CD14-positive monocyte (primary cell): ENCODE results near the gene LYVE1. TPM values are rescaled to one million over a fixed set of nuclear protein-coding genes. Genes with fewer than 3 reads are reported as not detected.

ENCODE experiments used
- DNase-seq, 3 donors: peaks; one replicate each; pipeline ENCODE4 v3.0.0-alpha.2; 2011 to 2022
- H2AFZ ChIP-seq: 2 replicates; pipeline ENCODE4 v1.6.0; 2012; ENCODE audit warnings: mild to moderate bottlenecking, low read depth, low read length, inconsistent platforms; ENCODE audit not compliant: insufficient read depth, poor library complexity, severe bottlenecking
- H3K27ac ChIP-seq, 2 donors: 1 replicate in 1 of 2; 2 replicates in 1 of 2; pipeline ENCODE4 v1.5.1; 2012 to 2013; ENCODE audit warnings: low read length in 2 of 2, control low read depth in 1 of 2, inconsistent platforms in 1 of 2, low read depth in 1 of 2, mild to moderate bottlenecking in 1 of 2
- H3K27me3 ChIP-seq, 2 donors: one replicate each; pipeline versions ENCODE4 v1.6.0 to v1.6.1; 2011 to 2013; ENCODE audit warnings: low read length in 2 of 2; ENCODE audit not compliant: control insufficient read depth in 2 of 2, insufficient read depth in 2 of 2
- H3K36me3 ChIP-seq, 2 donors: replicated peaks in 1 of 2; 1 replicate in 1 of 2; 2 replicates in 1 of 2; pipeline versions ENCODE4 v1.5.1 to v1.6.1; 2012 to 2013; ENCODE audit warnings: low read length in 2 of 2, control low read depth in 1 of 2, inconsistent platforms in 1 of 2, mild to moderate bottlenecking in 1 of 2; ENCODE audit not compliant: insufficient read depth in 2 of 2, control insufficient read depth in 1 of 2
- H3K4me1 ChIP-seq, 2 donors: 1 replicate in 1 of 2; 2 replicates in 1 of 2; pipeline versions ENCODE4 v1.5.1 to v1.6.1; 2012 to 2013; ENCODE audit warnings: low read length in 2 of 2, control low read depth in 1 of 2, inconsistent platforms in 1 of 2, mild to moderate bottlenecking in 1 of 2, moderate library complexity in 1 of 2; ENCODE audit not compliant: insufficient read depth in 2 of 2, control insufficient read depth in 1 of 2
- H3K4me2 ChIP-seq: replicated peaks from 2 replicates; pipeline ENCODE3; 2012; ENCODE audit warnings: low read length, moderate library complexity, mild to moderate bottlenecking; ENCODE audit not compliant: poor library complexity, severe bottlenecking; ENCODE audit errors: extremely low read depth
- H3K4me3 ChIP-seq, 3 experiments: fragments of 200-600 bp in 1 of 3; sonication (generic) in 1 of 3; replicated peaks in 1 of 3; 1 replicate in 2 of 3; 2 replicates in 1 of 3; pipeline ENCODE4 v1.5.1; 2011 to 2013; ENCODE audit warnings: low read length in 3 of 3, mild to moderate bottlenecking in 3 of 3, control low read depth in 2 of 3, low read depth in 2 of 3, inconsistent platforms in 1 of 3, moderate library complexity in 1 of 3
- H3K79me2 ChIP-seq: 2 replicates; pipeline ENCODE4 v1.6.0; 2012; ENCODE audit warnings: mild to moderate bottlenecking, control low read depth, inconsistent platforms, low read length, moderate library complexity; ENCODE audit not compliant: insufficient read depth
- H3K9ac ChIP-seq: 2 replicates; pipeline ENCODE4 v1.6.0; 2017; ENCODE audit warnings: low read length, mild to moderate bottlenecking; ENCODE audit not compliant: insufficient read depth, poor library complexity, severe bottlenecking
- H3K9me3 ChIP-seq, 2 donors: replicated peaks in 1 of 2; 1 replicate in 1 of 2; 2 replicates in 1 of 2; pipeline versions ENCODE4 v1.5.1 to v1.6.1; 2012 to 2013; ENCODE audit warnings: low read length in 2 of 2, control low read depth in 1 of 2; ENCODE audit not compliant: control insufficient read depth in 1 of 2, insufficient read depth in 1 of 2
- H4K20me1 ChIP-seq: 2 replicates; pipeline ENCODE4 v1.6.0; 2012; ENCODE audit warnings: mild to moderate bottlenecking, low read length, control low read depth, moderate library complexity; ENCODE audit not compliant: insufficient read depth
- H3K27ac Mint-ChIP-seq, 7 donors: one replicate each; pipeline ENCODE4 v1.8.0; 2020; ENCODE audit warnings: mild to moderate bottlenecking in 7 of 7, mixed read lengths in 7 of 7, moderate library complexity in 6 of 7, inconsistent platforms in 2 of 7
- H3K27me3 Mint-ChIP-seq, 3 donors: one replicate each; pipeline ENCODE4 v1.8.0; 2021 to 2022; ENCODE audit warnings: low read depth in 3 of 3, mild to moderate bottlenecking in 3 of 3, mixed read lengths in 3 of 3, moderate library complexity in 3 of 3, inconsistent platforms in 1 of 3
- H3K36me3 Mint-ChIP-seq, 2 donors: one replicate each; pipeline ENCODE4 v1.8.0; 2020; ENCODE audit warnings: mixed read lengths in 2 of 2, inconsistent platforms in 1 of 2, mild to moderate bottlenecking in 1 of 2
- H3K4me1 Mint-ChIP-seq: one replicate; pipeline ENCODE4 v1.8.0; 2020; ENCODE audit warnings: mild to moderate bottlenecking, mixed read lengths
- H3K4me3 Mint-ChIP-seq, 2 donors: one replicate each; pipeline ENCODE4 v1.8.0; 2020; ENCODE audit warnings: mild to moderate bottlenecking in 2 of 2, mixed read lengths in 2 of 2, moderate library complexity in 1 of 2
- H3K9me3 Mint-ChIP-seq, 7 donors: one replicate each; pipeline ENCODE4 v1.8.0; 2020 to 2022; ENCODE audit warnings: mixed read lengths in 7 of 7, mild to moderate bottlenecking in 6 of 7, moderate library complexity in 6 of 7, inconsistent platforms in 2 of 7
- WGBS: methylation state at CpG from one replicate; pipeline ENCODE4 v1.1.5; 2013; ENCODE audit warnings: missing lambda C conversion rate; ENCODE audit not compliant: insufficient coverage; 5-methylcytosine and 5-hydroxymethylcytosine counted together
- intact Hi-C, 2 donors: fragments of 100-400 bp; cut with micrococcal nuclease; formaldehyde crosslinking; loops; one replicate each; pipeline versions ENCODE4 v1.15.0 to v1.15.1; 2023
- polyA plus RNA-seq, 3 donors: library from polyadenylated mRNA; depleted of rRNA in 1 of 3; unstranded in 2 of 3; stranded (reverse) in 1 of 3; fragments of 300-500 nt in 2 of 3; fragments of >200 nt in 1 of 3; fragmentation: Illumina TruSeq in 2 of 3; gene quantifications; 1 replicate in 2 of 3; 2 replicates in 1 of 3; pipeline ENCODE4 v1.2.3, GENCODE V29; 2012 to 2021
- TF ChIP-seq, protein P1 (sequence below): fragments of 200-600 bp; IDR thresholded peaks from one replicate; pipeline ENCODE4 v1.8.0; 2022; ENCODE audit warnings: antibody characterized with exemption, mild to moderate bottlenecking

LYVE1 gene
- polyA plus RNA-seq, 3 donors: 0.07 to 0.31 TPM; not detected in 1

DNA sequence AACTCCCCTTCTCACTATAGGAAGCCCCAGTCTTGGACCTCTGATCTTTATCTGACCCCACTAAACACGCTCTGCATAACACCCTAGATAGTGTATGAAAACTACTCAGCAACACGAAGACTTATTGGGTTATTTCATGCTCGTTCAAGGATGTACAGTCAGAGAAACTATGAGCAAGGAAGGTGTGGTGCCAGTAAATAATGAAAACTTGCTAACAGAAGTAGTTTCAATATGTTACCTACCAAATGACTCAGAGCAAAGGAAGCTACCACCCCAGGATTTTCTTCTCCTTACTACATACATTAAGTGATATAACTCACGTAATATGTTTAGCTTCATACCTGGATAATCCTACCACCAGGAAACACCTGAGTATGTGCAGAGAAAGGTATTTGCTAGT lies 25.9 kb upstream of the LYVE1 start:
- H3K4me3 Mint-ChIP-seq: no peak overlapping the region
- peaks cover 0 to 2% (median 0%) of the 10 kb centered on the region in 3 donors for H3K27me3 Mint-ChIP-seq

DNA sequence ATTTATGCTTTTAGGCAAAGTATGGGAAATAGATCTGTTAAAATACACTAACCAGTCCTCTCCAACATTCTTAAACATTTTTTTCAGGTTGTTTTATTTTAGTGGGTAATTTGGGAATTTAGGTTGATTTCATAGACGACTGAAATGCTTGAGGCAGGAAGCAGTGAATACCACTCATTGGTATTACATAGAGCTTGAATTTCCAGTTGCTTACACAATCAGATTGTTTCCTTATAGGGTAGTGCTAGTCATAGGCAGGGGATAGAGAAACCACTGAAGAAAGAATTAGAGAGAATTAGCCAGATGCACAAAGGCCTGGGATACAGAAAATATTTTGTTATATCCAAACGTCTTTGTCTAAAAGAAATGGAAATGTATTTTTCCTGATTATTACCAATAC lies 23.9 kb upstream of the LYVE1 start:
- intact Hi-C loops: no loop called here
- Mint-ChIP-seq H3K27ac (peak overlapping the region; percentile 7 to 80 (median 70)), H3K36me3 (peaks cover 23 to 24% of the 10 kb centered on the region in 2 donors), H3K4me3 (no peak overlapping the region), H3K9me3 (peaks cover 0 to 4% (median 0%) of the 10 kb centered on the region in 7 donors), H3K27me3 (peaks cover 0 to 6% (median 0%) of the 10 kb centered on the region in 3 donors), H3K4me1 (peaks cover 55% of the 10 kb centered on the region)
- Histone ChIP-seq H3K4me2 (no peak overlapping the region), H3K27me3 (no peaks in the 10 kb centered on the region), H3K9me3 (no peaks in the 10 kb centered on the region), H3K79me2 (no peaks in the 10 kb centered on the region), H3K36me3 (no peaks in the 10 kb centered on the region), H2AFZ (no peak overlapping the region), H4K20me1 (no peaks in the 10 kb centered on the region), H3K4me3 (peak overlapping the region in 1 of 3 experiments; percentile 4), H3K9ac (no peak overlapping the region), H3K27ac (peak overlapping the region in 1 of 2 donors; percentile 44), H3K4me1 (peaks cover 33 to 45% of the 10 kb centered on the region in 2 donors)
- TF ChIP-seq, protein P1, sequence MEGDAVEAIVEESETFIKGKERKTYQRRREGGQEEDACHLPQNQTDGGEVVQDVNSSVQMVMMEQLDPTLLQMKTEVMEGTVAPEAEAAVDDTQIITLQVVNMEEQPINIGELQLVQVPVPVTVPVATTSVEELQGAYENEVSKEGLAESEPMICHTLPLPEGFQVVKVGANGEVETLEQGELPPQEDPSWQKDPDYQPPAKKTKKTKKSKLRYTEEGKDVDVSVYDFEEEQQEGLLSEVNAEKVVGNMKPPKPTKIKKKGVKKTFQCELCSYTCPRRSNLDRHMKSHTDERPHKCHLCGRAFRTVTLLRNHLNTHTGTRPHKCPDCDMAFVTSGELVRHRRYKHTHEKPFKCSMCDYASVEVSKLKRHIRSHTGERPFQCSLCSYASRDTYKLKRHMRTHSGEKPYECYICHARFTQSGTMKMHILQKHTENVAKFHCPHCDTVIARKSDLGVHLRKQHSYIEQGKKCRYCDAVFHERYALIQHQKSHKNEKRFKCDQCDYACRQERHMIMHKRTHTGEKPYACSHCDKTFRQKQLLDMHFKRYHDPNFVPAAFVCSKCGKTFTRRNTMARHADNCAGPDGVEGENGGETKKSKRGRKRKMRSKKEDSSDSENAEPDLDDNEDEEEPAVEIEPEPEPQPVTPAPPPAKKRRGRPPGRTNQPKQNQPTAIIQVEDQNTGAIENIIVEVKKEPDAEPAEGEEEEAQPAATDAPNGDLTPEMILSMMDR: no peak
- no CpG with 5 or more reads among the region's 2 CpGs for WGBS
- peak; percentile 38 to 90 (median 89) for DNase-seq

More for the DNA sequence above, 25.9 kb upstream of the LYVE1 start:
- no peak overlapping the region for H3K4me3 ChIP-seq
- no peaks in the 10 kb centered on the region for H3K36me3 ChIP-seq
- no peak for DNase-seq
- no peak overlapping the region for H2AFZ ChIP-seq
- no peaks in the 10 kb centered on the region for H3K9me3 ChIP-seq
- no peak overlapping the region for H3K27ac Mint-ChIP-seq
- H4K20me1 ChIP-seq: no peaks in the 10 kb centered on the region
- H3K9ac ChIP-seq: no peak overlapping the region
- peaks cover 73% of the 10 kb centered on the region for H3K4me1 Mint-ChIP-seq
- H3K9me3 Mint-ChIP-seq: peaks cover 0 to 4% (median 0%) of the 10 kb centered on the region in 7 donors
- no CpG with 5 or more reads among the region's 4 CpGs for WGBS
- H3K4me1 ChIP-seq: peaks cover 53 to 61% of the 10 kb centered on the region in 2 donors
- intact Hi-C loops: no loop called here
- H3K27me3 ChIP-seq: no peaks in the 10 kb centered on the region
- no peaks in the 10 kb centered on the region for H3K79me2 ChIP-seq
- peaks cover 18% of the 10 kb centered on the region in 2 donors for H3K36me3 Mint-ChIP-seq
- TF ChIP-seq, protein P1: no peak
- no peak overlapping the region for H3K4me2 ChIP-seq
- H3K27ac ChIP-seq: no peak overlapping the region
